PC-3 (cell line): Measurements from ENCODE around the gene JUNB.

Source experiments
- CTCF ChIP-seq: fragments of 300-600 bp; sonication (generic); conservative IDR thresholded peaks from 2 replicates; pipeline ENCODE4 v1.5.1; 2017; ENCODE audit warnings: antibody characterized with exemption, low read depth, mild to moderate bottlenecking, low read length
- EZH2 ChIP-seq: fragments of 300-600 bp; sonication (generic); IDR thresholded peaks from one replicate; pipeline ENCODE4 v1.6.1; 2017; ENCODE audit warnings: antibody characterized with exemption, mild to moderate bottlenecking, low read length; ENCODE audit not compliant: unreplicated experiment

GRCh38 chr19:12783291-12783848 is 7.9 kb upstream of the JUNB start:
- TF ChIP-seq CTCF (no peak), EZH2 (no peak)
